K562 (cell line): ENCODE measurements around the gene LYPD4. TPM values are rescaled to one million over a fixed set of nuclear protein-coding genes. Genes with fewer than 3 reads are reported as not detected.

Source experiments
- ATAC-seq: fragments of 200-7000 bp; cut with Tn5 transposase; 3 replicates; pipeline ENCODE4 v1.9.1; 2020; ENCODE audit warnings: moderate library complexity
- BruUV-seq: library from RNA; stranded (reverse); fragments of 400-500 nt; replicated peaks from 2 replicates; lab custom pipeline; 2021; lab: Mats Ljungman, UMichigan
- CTCF ChIA-PET: fragments of 300-600 bp; formaldehyde crosslinking; extraction: SDS; loops from one replicate; lab custom pipeline; 2021; ENCODE audit warnings: low intra/inter-chr PET ratio; lab: Yijun Ruan, JAX
- POLR2A ChIA-PET: fragments of 300-600, 350-650 bp; sonication (Branson Sonifier 250); formaldehyde crosslinking; extraction: SDS; loops from one replicate; lab custom pipeline; 2021; ENCODE audit warnings: antibody characterized with exemption, inconsistent platforms; lab: Yijun Ruan, JAX
- DNase-seq, 4 experiments: peaks; one replicate each; pipeline versions ENCODE4 v3.0.0 to v3.0.0-alpha.2; 2011 to 2018; ENCODE audit warnings: low spot score in 3 of 4, mixed read lengths in 3 of 4; ENCODE audit errors: extremely low read depth in 1 of 4
- FAIRE-seq: peaks from 2 replicates; lab custom pipeline; 2011; peaks lifted over from hg19 to GRCh38; lab: Jason Lieb, UNC
- H2AFZ ChIP-seq: 2 replicates; pipeline ENCODE4 v1.6.0; 2011; ENCODE audit warnings: low read depth, low read length, control low read depth, inconsistent platforms
- H3K27ac ChIP-seq: fragments of 200-600 bp; 3 replicates; pipeline ENCODE4 v1.8.0; 2011; ENCODE audit warnings: low read depth, mild to moderate bottlenecking, control low read depth, inconsistent platforms, low read length, moderate library complexity, mixed read lengths; ENCODE audit errors: extremely low read depth
- H3K27me3 ChIP-seq, 2 experiments: fragments of 300-600 bp in 1 of 2; 2 replicates in 1 of 2; 3 replicates in 1 of 2; pipeline versions ENCODE4 v1.6.0 to v1.8.0; 2011; ENCODE audit warnings: inconsistent platforms in 2 of 2, low read length in 2 of 2, mild to moderate bottlenecking in 1 of 2, mixed read lengths in 1 of 2, moderate library complexity in 1 of 2; ENCODE audit not compliant: control insufficient read depth in 2 of 2, insufficient read depth in 2 of 2
- H3K36me3 ChIP-seq: fragments of 300-600 bp; 3 replicates; pipeline ENCODE4 v1.8.0; 2011; ENCODE audit warnings: mild to moderate bottlenecking, low read length, inconsistent platforms; ENCODE audit not compliant: control insufficient read depth, insufficient read depth
- H3K4me1 ChIP-seq, 2 experiments: fragments of 200-600 bp in 1 of 2; replicated peaks in 1 of 2; 2 replicates in 1 of 2; 3 replicates in 1 of 2; pipeline versions ENCODE4 v1.5.1 to v1.8.0; 2011; ENCODE audit warnings: inconsistent platforms in 2 of 2, low read length in 2 of 2, mild to moderate bottlenecking in 1 of 2, mixed read lengths in 1 of 2, moderate library complexity in 1 of 2; ENCODE audit not compliant: control insufficient read depth in 2 of 2, insufficient read depth in 2 of 2
- H3K4me2 ChIP-seq: 2 replicates; pipeline ENCODE4 v1.6.1; 2011; ENCODE audit warnings: low read length, control low read depth, inconsistent platforms, mixed read lengths; ENCODE audit not compliant: insufficient read depth
- H3K4me3 ChIP-seq: fragments of 200-600 bp; sonication (generic), shearing (Covaris generic); 2 replicates; pipeline ENCODE4 v1.5.1; 2016; ENCODE audit warnings: control low read depth, inconsistent platforms
- H3K79me2 ChIP-seq: fragments of 200-600 bp; 3 replicates; pipeline ENCODE4 v1.8.0; 2011; ENCODE audit warnings: low read length, inconsistent platforms; ENCODE audit not compliant: control insufficient read depth, insufficient read depth
- H3K9ac ChIP-seq, 2 experiments: 2 replicates each; pipeline versions ENCODE4 v1.6.0 to v1.6.1; 2011; ENCODE audit warnings: low read depth in 2 of 2, low read length in 2 of 2, control low read depth in 1 of 2, inconsistent platforms in 1 of 2, mild to moderate bottlenecking in 1 of 2, mixed read lengths in 1 of 2; ENCODE audit not compliant: insufficient read depth in 1 of 2
- H3K9me1 ChIP-seq: one replicate; pipeline ENCODE4 v1.6.0; 2011; ENCODE audit warnings: inconsistent platforms, mild to moderate bottlenecking, low read length, moderate library complexity; ENCODE audit not compliant: control insufficient read depth, insufficient read depth
- H3K9me3 ChIP-seq: replicated peaks from 2 replicates; pipeline ENCODE4 v1.5.1; 2011; ENCODE audit warnings: low read depth, low read length, inconsistent platforms; ENCODE audit not compliant: control insufficient read depth, insufficient read depth
- H4K20me1 ChIP-seq: replicated peaks from 2 replicates; pipeline ENCODE4 v1.6.1; 2011; ENCODE audit warnings: low read length, inconsistent platforms, mixed read lengths; ENCODE audit not compliant: control insufficient read depth, insufficient read depth
- EGR1 ChIP-seq: fragments of 450-650 bp; conservative IDR thresholded peaks from 2 replicates; pipeline ENCODE4 v1.6.1; 2017; ENCODE audit warnings: mild to moderate bottlenecking
- FOXP1 ChIP-seq: sonication (generic); formaldehyde crosslinking; IDR thresholded peaks from 2 replicates; pipeline ENCODE4 v1.8.0; 2022; ENCODE audit warnings: mild to moderate bottlenecking, missing genetic modification reagents
- ILK ChIP-seq: fragments of 450-650 bp; IDR thresholded peaks from 2 replicates; pipeline ENCODE4 v1.6.1; 2016; ENCODE audit warnings: missing genetic modification characterization, low read depth, mild to moderate bottlenecking, missing compliant biosample characterization, moderate library complexity, borderline replicate concordance
- KLF13 ChIP-seq: fragments of 450-650 bp; IDR thresholded peaks from 2 replicates; pipeline ENCODE4 v1.6.1; 2016; ENCODE audit warnings: missing genetic modification characterization, low read depth, mild to moderate bottlenecking, missing compliant biosample characterization, moderate library complexity, borderline replicate concordance
- MYBL2 ChIP-seq, 2 experiments: fragments of 450-650 bp in 1 of 2; sonication (generic) in 1 of 2; formaldehyde crosslinking in 1 of 2; IDR thresholded peaks; 2 replicates each; pipeline versions ENCODE4 v1.6.1 to v1.8.1; 2017 to 2022; ENCODE audit warnings: borderline replicate concordance in 1 of 2, inconsistent platforms in 1 of 2, low read depth in 1 of 2, mild to moderate bottlenecking in 1 of 2, missing genetic modification reagents in 1 of 2, moderate library complexity in 1 of 2
- NFATC3 ChIP-seq: fragments of 450-650 bp; IDR thresholded peaks from 2 replicates; pipeline ENCODE4 v1.6.1; 2017; ENCODE audit warnings: mild to moderate bottlenecking
- NR2C1 ChIP-seq, 2 experiments: fragments of 450-650 bp; IDR thresholded peaks; 2 replicates each; pipeline ENCODE4 v1.6.1; 2017; ENCODE audit warnings: mild to moderate bottlenecking in 2 of 2, antibody characterized with exemption in 1 of 2, inconsistent platforms in 1 of 2, missing compliant biosample characterization in 1 of 2, missing genetic modification characterization in 1 of 2
- RBM14 ChIP-seq: fragments of 200-400 bp; formaldehyde crosslinking; IDR thresholded peaks from 2 replicates; pipeline ENCODE4 v1.6.1; 2018; ENCODE audit warnings: low read depth, mild to moderate bottlenecking, low read length, moderate library complexity, borderline replicate concordance; ENCODE audit not compliant: insufficient read depth
- RCOR1 ChIP-seq, 2 experiments: IDR thresholded peaks; 2 replicates each; pipeline ENCODE4 v1.6.1; 2012; ENCODE audit warnings: low read depth in 2 of 2, low read length in 2 of 2, borderline replicate concordance in 1 of 2, improper control_type of control experiment in 1 of 2
- STAT5B ChIP-seq: fragments of 250-450 bp; sonication (Bioruptor Pico); IDR thresholded peaks from 2 replicates; pipeline ENCODE4 v1.8.0; 2021; ENCODE audit warnings: mild to moderate bottlenecking, inconsistent platforms
- TBL1XR1 ChIP-seq, 2 experiments: IDR thresholded peaks; 2 replicates each; pipeline ENCODE4 v1.6.1; 2012; ENCODE audit warnings: improper control_type of control experiment in 2 of 2, low read length in 2 of 2, mild to moderate bottlenecking in 1 of 2
- ZC3H11A ChIP-seq: IDR thresholded peaks from 2 replicates; pipeline ENCODE4 v1.6.1; 2012; ENCODE audit warnings: low read depth, low read length, improper control_type of control experiment
- ZNF408 ChIP-seq: fragments of 250-450 bp; sonication (Bioruptor Pico); IDR thresholded peaks from 2 replicates; pipeline ENCODE4 v1.4.0; 2020; ENCODE audit warnings: low read depth, mild to moderate bottlenecking, moderate library complexity
- WGBS: fragments of 100-300 bp; shearing (Covaris generic); methylation state at CpG from one replicate; pipeline ENCODE4 v1.1.6; 2016; ENCODE audit warnings: low coverage, mixed read lengths; ENCODE audit not compliant: insufficient coverage; ENCODE audit errors: missing lambda C conversion rate; 5-methylcytosine and 5-hydroxymethylcytosine counted together
- in situ Hi-C: fragments of 300-500 bp; cut with MboI; formaldehyde crosslinking; loops from 4 replicates; pipeline ENCODE4 v1.15.0; 2018; ENCODE audit warnings: inconsistent platforms, mixed read lengths
- intact Hi-C: fragments of 100-400 bp; cut with micrococcal nuclease; formaldehyde crosslinking; loops from 2 replicates; pipeline ENCODE4 v1.14.2; 2022
- polyA plus RNA-seq, 8 experiments: library from polyadenylated mRNA; depleted of rRNA in 4 of 8; stranded (reverse) in 5 of 8; unstranded in 3 of 8; fragments of >200 nt; fragmentation: Nextera tagmentation in 2 of 8; fragmentation: Illumina TruSeq in 1 of 8; extraction: Ambion mirVana in 2 of 8; extraction: Trizol in 1 of 8; gene quantifications; 2 replicates each; pipeline versions ENCODE4 v1.2.1 to v1.2.3, GENCODE V29; 2011 to 2014; ENCODE audit warnings: inconsistent platforms in 1 of 8, missing spikeins in 1 of 8
- total RNA-seq, 7 experiments: library from RNA; depleted of rRNA in 6 of 7; stranded (reverse); fragments of >200 nt in 6 of 7; fragmentation: Illumina TruSeq in 2 of 7; extraction: Trizol in 2 of 7; gene quantifications; 2 replicates each; pipeline versions ENCODE4 v1.2.1 to v1.2.3, GENCODE V29; 2011 to 2021; ENCODE audit warnings: low replicate concordance in 1 of 7
- TF ChIP-seq, protein P1 (sequence below): sonication (generic); formaldehyde crosslinking; IDR thresholded peaks from 2 replicates; pipeline ENCODE4 v1.9.0; 2022; ENCODE audit warnings: mild to moderate bottlenecking, missing genetic modification reagents

The LYPD4 gene
- total and polyA plus RNA-seq, 9 of the 15 experiments (the other 6 are each of a cell fraction or from before 2014, with no cell fraction given), result 0.11 TPM; not detected in 8

DNA sequence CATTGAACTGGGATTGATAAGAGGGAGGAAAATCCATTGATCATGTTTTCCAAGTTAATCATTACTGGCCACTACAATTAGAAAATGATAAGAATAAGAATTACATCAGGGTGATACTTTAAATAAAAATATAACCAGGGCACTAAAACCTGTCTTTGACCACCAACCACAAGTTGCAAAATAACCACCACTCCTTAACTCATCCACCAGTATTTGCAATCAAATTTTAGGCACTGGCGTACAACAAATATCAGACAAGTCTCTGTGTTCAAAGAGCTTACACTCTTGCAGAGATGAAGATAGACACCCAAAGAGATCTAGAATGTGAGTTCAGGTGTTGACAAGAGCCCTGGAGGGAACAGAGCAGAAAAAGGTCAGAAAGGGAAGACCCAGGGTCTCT, 47.6 kb downstream of the LYPD4 start:
- no peak overlapping the region for H3K4me2 ChIP-seq
- H3K9me1 ChIP-seq, result no peaks in the 10 kb centered on the region
- no TSS peak for BruUV-seq
- H3K4me3 ChIP-seq, result no peak overlapping the region
- CTCF ChIA-PET, result no interaction called here
- no peak overlapping the region for H2AFZ ChIP-seq
- peaks cover 3 to 21% of the 10 kb centered on the region in 2 experiments; a peak in 4 of 5 replicates for H3K27me3 ChIP-seq
- POLR2A ChIA-PET, result interaction anchor here (0.7 kb wide), 1 partner anchor 18 kb away, joined by 3 read pairs; no protein-coding TSS in a partner anchor
- no peak for DNase-seq
- no peak overlapping the region for H3K9ac ChIP-seq
- no peaks in the 10 kb centered on the region for H4K20me1 ChIP-seq
- no peak for TF ChIP-seq NR2C1 (IDR thresholded peaks at IDR 0.05)
- TF ChIP-seq NR2C1 (tag; IDR thresholded peaks at IDR 0.05), result no peak
- TF ChIP-seq TBL1XR1 (IDR thresholded peaks at IDR 0.05; ENCODE audit: low read length in 2 of 2), result no peak
- no peak for TF ChIP-seq RBM14
- no peak for TF ChIP-seq EGR1
- no peak overlapping the region for H3K27ac ChIP-seq
- H3K36me3 ChIP-seq, result no peaks in the 10 kb centered on the region
- H3K9me3 ChIP-seq, result no peaks in the 10 kb centered on the region
- intact Hi-C loops (no loop called here), in situ Hi-C loops (loop anchor here (10.0 kb wide), 1 partner anchor 158 kb away; the partner anchor contains the start of gene RABAC1)
- ATAC-seq, result no peak
- 0% methylated on average over 1 of the region's 1 CpG for WGBS
- no peaks in the 10 kb centered on the region for H3K79me2 ChIP-seq
- no peak for FAIRE-seq
- no peaks in the 10 kb centered on the region for H3K4me1 ChIP-seq

DNA sequence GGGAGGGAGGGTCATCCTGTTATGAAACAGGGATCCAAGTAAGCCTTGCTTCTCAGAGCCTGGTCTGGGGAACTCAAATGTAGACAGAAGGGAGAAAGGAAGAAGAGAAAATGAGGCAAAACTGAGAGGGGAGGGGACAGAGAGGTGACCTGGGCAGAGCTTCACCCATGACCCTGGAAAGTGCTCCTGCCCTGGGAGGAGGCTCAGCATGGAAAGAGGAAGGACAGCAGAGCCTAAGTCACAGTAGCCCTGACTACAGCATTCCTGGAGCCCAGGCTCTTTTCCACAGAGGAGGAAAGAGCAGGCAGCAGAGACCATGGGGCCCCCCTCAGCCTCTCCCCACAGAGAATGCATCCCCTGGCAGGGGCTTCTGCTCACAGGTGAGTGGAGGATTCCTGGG, 48.1 kb downstream of the LYPD4 start, which contains the start of gene CEACAM3:
TSS of gene CEACAM3 (plus strand) at position 226 of the 400 bp plus-strand sequence. CDS start at position 317, 91 bp downstream.
- Histone ChIP-seq H3K79me2 (no peaks in the 10 kb centered on the region), H3K27me3 (peaks cover 2 to 25% of the 10 kb centered on the region in 2 experiments; a peak in 2 of 5 replicates), H3K36me3 (no peaks in the 10 kb centered on the region), H3K27ac (no peak within 1 kb of the TSS), H3K4me1 (no peaks in the 10 kb centered on the region), H3K4me2 (no peak within 1 kb of the TSS), H3K4me3 (no peak within 1 kb of the TSS), H2AFZ (no peak within 1 kb of the TSS), H3K9me3 (no peaks in the 10 kb centered on the region), H4K20me1 (no peaks in the 10 kb centered on the region), H3K9ac (no peak within 1 kb of the TSS), H3K9me1 (no peaks in the 10 kb centered on the region)
- intact Hi-C loops, result no loop called here
- DNase-seq (no peak), FAIRE-seq (no peak), ATAC-seq (no peak)
- in situ Hi-C loops, result loop anchor here (10.0 kb wide), 1 partner anchor 158 kb away; the partner anchor contains the start of gene RABAC1
- TF ChIP-seq FOXP1 (CRISPR knock-in tag) (no peak), KLF13 (tag) (no peak), ILK (tag) (no peak), STAT5B (CRISPR knock-in tag) (no peak), RCOR1 (IDR thresholded peaks at IDR 0.05; ENCODE audit: borderline replicate concordance in 1 of 2, low read depth in 2 of 2, low read length in 2 of 2) (no peak), MYBL2 (IDR thresholded peaks at IDR 0.05; ENCODE audit: low read depth) (no peak), MYBL2 (CRISPR knock-in tag; IDR thresholded peaks at IDR 0.05; ENCODE audit: borderline replicate concordance) (no peak), NFATC3 (no peak), ZNF408 (CRISPR knock-in tag) (no peak), ZC3H11A (no peak)
- TF ChIP-seq, protein P1, sequence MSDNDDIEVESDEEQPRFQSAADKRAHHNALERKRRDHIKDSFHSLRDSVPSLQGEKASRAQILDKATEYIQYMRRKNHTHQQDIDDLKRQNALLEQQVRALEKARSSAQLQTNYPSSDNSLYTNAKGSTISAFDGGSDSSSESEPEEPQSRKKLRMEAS (CRISPR knock-in tag), result no peak
- no TSS peak for BruUV-seq
- ChIA-PET POLR2A (interaction anchor here (0.8 kb wide), 1 partner anchor 26 kb away, joined by 3 read pairs; no protein-coding TSS in a partner anchor), CTCF (no interaction called here)
